ENCODE measurements around the gene RAB1A.

The RAB1A gene

DNA sequence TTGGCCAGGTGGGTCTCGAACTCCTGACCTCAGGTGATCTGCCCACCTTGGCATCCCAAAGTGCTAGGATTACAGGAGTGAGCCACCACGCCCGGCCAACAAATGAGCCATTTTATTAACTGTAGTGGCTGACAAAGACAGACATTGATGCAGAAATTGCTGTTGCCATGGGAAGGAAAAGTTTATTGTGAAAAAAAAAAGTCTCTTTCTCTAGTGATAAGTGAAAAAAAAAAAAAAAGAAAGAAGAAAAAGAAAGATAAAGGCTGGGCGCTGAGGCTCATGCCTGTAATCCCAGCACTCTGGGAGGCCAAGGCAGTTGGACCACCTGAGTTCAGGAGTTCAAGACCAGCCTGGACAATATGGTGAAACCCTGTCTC is 39.8 kb upstream of the RAB1A start:
- Histone ChIP-seq H3K36me3 (no peaks in the 10 kb centered on the region), H3K9me3 (ENCODE audit: severe bottlenecking) (no peaks in the 10 kb centered on the region), H3K27ac (no peak overlapping the region), H3K27me3 (ENCODE audit: insufficient read depth, low read depth, severe bottlenecking) (no peaks in the 10 kb centered on the region), H3K4me3 (ENCODE audit: low read depth, low read length) (no peak overlapping the region)
- no peak for TF ChIP-seq CTCF (IDR thresholded peaks at IDR 0.05; ENCODE audit: low read depth, low read length)
- no peak for DNase-seq

GRCh38 chr2:65165558-65165957 is 35.7 kb upstream of the RAB1A start:
- no peaks in the 10 kb centered on the region for H3K36me3 ChIP-seq
- no peak overlapping the region for H3K27ac ChIP-seq
- no peak for TF ChIP-seq CTCF (IDR thresholded peaks at IDR 0.05; ENCODE audit: low read depth, low read length)
- no peaks in the 10 kb centered on the region for H3K9me3 ChIP-seq (ENCODE audit: severe bottlenecking)
- no peak for DNase-seq
- no peaks in the 10 kb centered on the region for H3K27me3 ChIP-seq (ENCODE audit: insufficient read depth, low read depth, severe bottlenecking)
- no peak overlapping the region for H3K4me3 ChIP-seq (ENCODE audit: low read depth, low read length)

DNA sequence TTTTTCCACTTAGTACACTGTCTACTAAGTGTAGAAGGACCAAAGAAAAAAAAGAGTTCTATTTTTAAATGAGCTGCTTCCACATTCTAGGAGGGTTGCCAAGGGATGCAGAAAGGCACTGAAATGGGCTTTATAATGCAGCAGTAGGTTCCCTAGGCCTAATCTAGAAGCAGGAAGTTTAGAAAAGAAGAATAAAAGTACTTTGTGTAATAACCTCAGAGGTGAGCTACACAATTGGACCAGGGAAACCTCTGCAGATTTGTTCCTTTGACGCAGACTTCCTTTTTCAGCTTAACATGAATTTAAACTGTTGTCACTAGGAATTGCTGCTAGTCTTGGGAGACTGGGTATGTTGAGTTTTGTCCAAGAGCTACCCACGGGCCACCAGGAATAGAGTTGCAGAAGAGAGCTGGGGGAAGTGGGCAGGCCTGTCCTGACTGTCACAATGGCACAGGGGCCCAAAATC is 34.6 kb upstream of the RAB1A start:
- H3K4me3 ChIP-seq (ENCODE audit: low read depth, low read length): no peak overlapping the region
- H3K9me3 ChIP-seq (ENCODE audit: severe bottlenecking): no peaks in the 10 kb centered on the region
- DNase-seq: no peak
- no peaks in the 10 kb centered on the region for H3K27me3 ChIP-seq (ENCODE audit: insufficient read depth, low read depth, severe bottlenecking)
- H3K36me3 ChIP-seq: no peaks in the 10 kb centered on the region
- H3K27ac ChIP-seq: no peak overlapping the region
- TF ChIP-seq CTCF (IDR thresholded peaks at IDR 0.05; ENCODE audit: low read depth, low read length): no peak

DNA sequence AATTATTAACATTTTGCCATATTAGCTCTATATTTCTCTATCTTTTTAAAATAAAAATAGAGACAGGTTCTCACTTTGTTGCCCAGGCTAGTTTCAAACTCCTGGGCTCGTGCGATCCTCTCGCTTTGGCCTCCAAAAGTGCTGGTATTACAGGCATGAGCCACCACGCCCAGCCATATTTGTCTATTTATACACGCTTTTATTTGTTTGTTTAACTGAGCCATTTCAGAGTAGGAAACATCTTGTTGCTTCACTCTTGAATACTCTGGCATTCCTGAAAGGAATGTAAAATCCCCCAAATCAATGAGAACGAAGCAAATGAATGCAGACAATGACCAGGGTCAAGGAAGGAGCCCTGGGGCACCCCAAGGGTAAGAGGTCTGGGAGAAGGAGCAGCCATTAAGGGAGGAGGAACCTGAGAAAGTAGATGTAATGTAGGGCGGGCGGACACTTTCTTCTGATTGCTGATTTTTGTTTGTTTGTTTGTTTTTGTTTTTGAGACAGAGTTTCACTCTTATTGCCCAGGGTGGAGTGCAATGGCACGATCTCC is 31.7 kb upstream of the RAB1A start:
- H3K9me3 ChIP-seq (ENCODE audit: severe bottlenecking): no peaks in the 10 kb centered on the region
- H3K27me3 ChIP-seq (ENCODE audit: insufficient read depth, low read depth, severe bottlenecking): no peaks in the 10 kb centered on the region
- H3K4me3 ChIP-seq (ENCODE audit: low read depth, low read length): no peak overlapping the region
- TF ChIP-seq CTCF (IDR thresholded peaks at IDR 0.05; ENCODE audit: low read depth, low read length): no peak
- H3K36me3 ChIP-seq: no peaks in the 10 kb centered on the region
- no peak for DNase-seq
- no peak overlapping the region for H3K27ac ChIP-seq

- Histone ChIP-seq H3K4me3 (ENCODE audit: low read depth, low read length) (no peak overlapping the region), H3K36me3 (no peaks in the 10 kb centered on the region), H3K9me3 (ENCODE audit: severe bottlenecking) (no peaks in the 10 kb centered on the region), H3K27me3 (ENCODE audit: insufficient read depth, low read depth, severe bottlenecking) (no peaks in the 10 kb centered on the region), H3K27ac (no peak overlapping the region)
- TF ChIP-seq CTCF (IDR thresholded peaks at IDR 0.05; ENCODE audit: low read depth, low read length): no peak
- no peak for DNase-seq
Measured at GRCh38 chr2:65159906-65160305, 30.0 kb upstream of the RAB1A start.

GRCh38 chr2:65159261-65159660 is 29.4 kb upstream of the RAB1A start:
- DNase-seq: no peak
- no peaks in the 10 kb centered on the region for H3K9me3 ChIP-seq (ENCODE audit: severe bottlenecking)
- no peak for TF ChIP-seq CTCF (IDR thresholded peaks at IDR 0.05; ENCODE audit: low read depth, low read length)
- no peak overlapping the region for H3K27ac ChIP-seq
- no peaks in the 10 kb centered on the region for H3K36me3 ChIP-seq
- H3K27me3 ChIP-seq (ENCODE audit: insufficient read depth, low read depth, severe bottlenecking): no peaks in the 10 kb centered on the region
- no peak overlapping the region for H3K4me3 ChIP-seq (ENCODE audit: low read depth, low read length)

All from WERI-Rb-1 (cell line).